ENCODE results near the gene NUBP2. TPM values are rescaled to one million over a fixed set of nuclear protein-coding genes. Genes with fewer than 3 reads are reported as not detected.

NUBP2 gene
- polyA plus RNA-seq, 1 donor, result 48.7 TPM

DNA sequence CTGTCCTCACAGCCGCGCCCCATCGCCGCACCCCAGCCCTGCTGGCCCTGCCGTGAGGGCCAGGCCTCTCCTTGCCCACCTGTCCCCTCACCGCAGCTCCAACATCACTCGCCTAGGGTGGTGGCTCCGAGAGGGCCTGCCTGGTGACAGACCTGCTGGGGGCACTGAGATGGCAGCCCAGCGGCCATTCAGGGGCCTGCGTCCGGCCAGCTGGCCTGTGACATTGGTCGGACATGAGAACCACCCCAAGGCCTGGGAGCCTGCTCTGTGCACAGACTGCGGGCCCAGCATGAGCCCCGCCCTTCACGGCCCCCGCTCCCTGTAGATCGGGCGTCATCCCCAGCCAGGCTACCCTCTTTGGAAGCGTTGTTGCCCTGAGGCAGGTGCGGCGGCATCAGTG lies 23.2 kb upstream of the NUBP2 start:
- no peak for DNase-seq

DNA sequence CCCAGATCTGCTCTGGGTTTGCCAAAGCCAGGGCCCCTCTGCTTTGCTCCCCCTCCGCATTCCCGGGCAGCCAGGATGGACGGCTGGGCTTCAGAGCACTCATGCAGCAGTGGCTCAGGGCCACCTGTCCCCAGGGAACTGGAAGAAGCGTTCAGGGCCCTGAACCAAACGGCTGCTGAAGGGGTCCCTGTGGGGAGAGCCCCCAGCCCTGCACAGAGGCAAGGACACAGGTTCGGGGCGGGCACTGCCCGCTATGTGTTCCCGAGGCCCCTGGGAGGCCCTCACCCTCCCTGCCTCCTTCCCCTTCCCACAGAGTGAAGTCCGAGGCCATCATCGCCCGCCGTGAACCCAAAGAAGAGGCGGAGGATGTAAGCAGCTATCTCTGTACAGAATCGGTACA lies 21.8 kb upstream of the NUBP2 start:
- no peak for DNase-seq

DNA sequence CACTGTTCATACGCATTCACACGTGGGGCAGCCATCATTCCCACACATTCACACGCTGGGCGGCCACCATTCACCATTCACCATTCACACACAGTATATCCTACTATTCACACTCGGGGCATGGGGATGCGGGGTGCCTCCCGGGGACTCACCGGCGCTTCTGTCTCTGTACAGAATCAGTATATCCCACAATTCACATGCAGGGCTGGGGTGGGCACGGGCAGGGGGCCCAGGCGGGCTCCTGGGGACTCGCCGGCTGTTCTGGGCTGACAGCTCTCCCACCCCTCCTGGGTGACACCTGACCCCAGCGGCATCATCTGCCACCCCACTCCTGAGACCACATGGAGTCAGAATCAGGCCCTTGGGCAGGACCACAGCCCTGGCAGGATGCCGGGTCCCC lies 21.0 kb upstream of the NUBP2 start:
- no peak for DNase-seq

DNA sequence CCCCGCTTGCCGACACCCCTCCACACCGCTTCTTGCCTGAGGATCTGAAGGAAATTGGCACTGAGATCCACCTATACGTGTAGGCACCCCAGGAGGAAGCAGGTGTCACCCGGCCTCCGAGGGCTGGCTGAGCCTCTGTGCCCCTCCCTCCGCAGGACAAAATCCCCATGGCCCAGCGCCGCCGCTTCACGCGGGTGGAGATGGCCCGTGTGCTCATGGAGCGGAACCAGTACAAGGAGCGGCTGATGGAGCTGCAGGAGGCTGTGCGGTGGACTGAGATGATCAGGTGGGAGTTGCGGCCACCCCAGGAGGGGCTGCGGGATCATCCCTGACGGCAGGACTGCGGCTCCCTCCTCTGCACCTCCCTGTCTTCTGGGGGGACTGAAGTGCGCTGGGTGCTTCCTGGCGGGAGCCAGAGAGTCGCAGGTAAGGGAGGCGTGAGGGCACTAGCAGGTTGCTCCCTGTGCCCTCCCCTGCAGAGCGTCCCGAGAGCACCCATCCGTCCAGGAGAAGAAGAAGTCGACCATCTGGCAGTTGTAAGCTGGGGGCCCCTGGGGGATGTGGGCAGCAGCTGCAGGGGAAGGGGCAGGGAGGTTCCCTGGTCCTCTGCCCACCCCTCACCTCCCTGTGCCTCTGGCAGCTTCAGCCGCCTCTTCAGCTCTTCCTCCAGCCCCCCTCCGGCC lies 20.4 kb upstream of the NUBP2 start:
- no peak for DNase-seq

DNA sequence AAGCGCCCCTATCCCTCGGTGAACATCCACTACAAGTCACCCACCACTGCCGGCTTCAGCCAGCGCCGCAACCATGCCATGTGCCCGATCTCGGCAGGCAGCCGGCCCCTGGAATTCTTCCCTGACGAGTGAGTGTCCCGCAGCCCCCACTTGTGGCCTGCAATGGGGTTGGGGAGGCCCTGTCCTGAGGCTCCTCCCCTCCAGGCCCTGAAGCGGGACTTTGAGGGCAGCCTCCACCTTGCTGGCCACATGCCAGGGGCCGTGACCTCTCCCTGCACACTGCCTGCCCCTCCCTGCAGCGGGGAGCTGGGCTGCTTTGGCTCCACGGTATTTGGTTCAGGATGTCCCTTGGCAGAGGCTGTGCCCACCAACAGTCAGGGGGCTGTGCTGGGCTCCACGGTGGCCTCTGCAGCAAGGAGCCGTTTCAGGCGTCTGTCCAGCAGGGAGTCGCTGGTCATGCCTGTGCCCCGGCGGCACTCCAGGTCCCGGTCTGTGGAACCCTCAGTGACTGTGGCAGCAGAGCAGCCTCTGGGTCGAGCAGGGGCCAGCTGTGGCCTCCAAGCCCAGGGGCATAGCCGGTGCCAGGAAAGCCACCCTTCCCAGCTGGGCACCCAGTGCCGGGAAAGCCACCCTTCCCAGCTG lies 19.8 kb upstream of the NUBP2 start:
- no peak for DNase-seq

DNA sequence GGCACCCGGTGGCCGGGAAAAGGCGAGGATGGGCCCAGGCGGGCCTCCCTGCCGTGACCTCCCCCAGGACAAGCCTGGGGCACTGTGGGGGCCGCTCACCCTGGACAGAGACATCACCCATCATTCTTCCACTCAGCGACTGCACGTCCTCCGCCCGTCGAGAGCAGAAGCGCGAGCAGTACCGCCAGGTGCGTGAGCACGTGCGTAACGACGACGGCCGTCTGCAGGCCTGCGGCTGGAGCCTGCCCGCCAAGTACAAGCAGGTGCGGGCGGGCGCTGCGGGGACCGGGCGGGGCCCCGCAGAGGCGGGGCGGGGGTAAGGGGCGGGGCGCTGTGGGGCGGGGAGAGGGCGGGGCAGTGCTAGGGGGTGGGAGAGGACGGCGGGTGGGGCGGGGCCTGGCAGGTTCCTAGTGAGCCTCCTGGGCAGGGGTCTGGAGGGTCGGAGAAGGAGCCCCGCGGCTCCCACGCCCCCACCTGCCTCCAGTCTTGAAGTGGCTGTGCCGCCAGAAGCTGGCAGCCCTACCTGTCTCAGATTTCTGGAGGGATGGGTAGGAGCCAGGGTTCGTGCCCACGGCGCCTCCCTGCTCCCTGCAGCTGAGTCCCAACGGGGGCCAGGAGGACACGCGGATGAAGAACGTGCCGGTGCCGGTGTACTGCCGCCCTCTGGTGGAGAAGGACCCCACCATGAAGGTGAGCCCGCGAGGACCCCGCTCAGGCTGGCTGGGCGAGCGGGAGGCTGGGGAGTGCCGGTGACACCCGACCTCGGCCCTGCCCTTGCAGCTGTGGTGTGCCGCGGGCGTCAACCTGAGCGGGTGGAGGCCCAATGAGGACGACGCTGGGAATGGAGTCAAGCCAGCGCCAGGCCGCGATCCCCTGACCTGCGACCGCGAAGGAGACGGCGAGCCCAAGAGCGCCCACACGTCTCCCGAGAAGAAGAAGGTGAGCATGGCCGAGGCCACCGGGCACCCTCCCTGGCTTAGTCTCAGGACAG lies 18.9 kb upstream of the NUBP2 start:
- no peak for DNase-seq

DNA sequence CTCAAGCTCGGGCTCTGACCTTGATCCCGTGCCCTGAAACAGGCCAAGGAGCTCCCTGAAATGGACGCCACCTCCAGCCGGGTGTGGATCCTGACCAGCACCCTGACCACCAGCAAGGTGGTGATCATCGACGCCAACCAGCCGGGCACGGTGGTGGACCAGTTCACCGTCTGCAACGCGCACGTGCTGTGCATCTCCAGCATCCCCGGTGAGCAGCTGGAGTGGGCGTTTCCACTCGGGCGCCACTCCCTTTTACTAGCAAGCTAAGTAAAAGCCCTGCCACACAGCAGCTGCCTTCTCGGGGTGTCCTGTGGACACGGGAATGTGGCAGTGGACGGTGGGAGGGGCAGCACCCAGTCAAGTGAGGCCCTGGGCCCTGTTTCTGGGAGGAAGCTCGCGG lies 17.8 kb upstream of the NUBP2 start:
- no peak for DNase-seq

DNA sequence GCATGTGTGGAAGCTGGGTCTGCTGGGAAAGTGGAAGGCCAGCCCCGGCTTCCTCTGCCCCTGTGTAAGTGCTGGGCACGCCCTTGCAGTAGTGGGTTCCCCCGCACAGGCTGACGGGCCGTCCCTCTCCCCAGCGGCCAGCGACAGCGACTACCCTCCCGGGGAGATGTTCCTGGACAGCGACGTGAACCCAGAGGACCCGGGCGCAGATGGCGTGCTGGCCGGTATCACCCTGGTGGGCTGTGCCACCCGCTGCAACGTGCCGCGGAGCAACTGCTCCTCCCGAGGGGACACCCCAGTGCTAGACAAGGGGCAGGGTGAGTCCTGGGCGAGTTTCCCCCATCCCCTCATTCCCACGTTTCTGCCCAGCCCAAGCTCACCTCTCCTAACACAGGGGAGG lies 16.9 kb upstream of the NUBP2 start:
- DNase-seq, result no peak

DNA sequence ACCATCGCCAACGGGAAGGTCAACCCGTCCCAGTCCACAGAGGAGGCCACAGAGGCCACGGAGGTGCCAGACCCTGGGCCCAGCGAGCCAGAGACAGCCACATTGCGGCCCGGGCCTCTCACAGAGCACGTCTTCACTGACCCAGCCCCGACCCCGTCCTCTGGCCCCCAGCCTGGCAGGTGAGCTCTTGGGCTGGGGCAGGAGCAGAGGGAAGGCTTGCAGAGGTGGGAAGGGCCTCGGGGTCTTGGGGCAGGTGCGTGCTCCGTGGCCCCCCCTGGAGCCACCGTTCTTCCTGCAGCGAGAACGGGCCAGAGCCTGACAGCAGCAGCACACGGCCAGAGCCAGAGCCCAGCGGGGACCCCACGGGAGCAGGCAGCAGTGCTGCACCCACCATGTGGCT lies 16.5 kb upstream of the NUBP2 start:
- no peak for DNase-seq

DNA sequence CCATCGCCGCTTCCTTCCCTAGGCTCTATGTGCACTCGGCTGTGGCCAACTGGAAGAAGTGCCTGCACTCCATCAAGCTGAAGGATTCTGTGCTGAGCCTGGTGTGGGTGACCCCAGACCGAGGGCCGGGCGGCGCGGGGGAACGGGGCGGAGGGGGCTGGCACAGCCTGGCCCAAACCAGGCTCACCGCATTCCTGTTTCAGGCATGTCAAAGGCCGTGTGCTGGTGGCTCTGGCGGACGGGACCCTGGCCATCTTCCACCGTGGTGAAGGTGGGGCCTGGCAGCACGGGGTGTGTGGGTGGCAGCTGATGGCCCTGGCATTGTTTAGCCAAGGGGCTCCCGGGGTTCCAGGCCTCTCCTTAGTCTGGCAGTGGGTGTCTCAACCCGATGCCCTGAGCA lies 16.1 kb upstream of the NUBP2 start:
- DNase-seq, result no peak

DNA sequence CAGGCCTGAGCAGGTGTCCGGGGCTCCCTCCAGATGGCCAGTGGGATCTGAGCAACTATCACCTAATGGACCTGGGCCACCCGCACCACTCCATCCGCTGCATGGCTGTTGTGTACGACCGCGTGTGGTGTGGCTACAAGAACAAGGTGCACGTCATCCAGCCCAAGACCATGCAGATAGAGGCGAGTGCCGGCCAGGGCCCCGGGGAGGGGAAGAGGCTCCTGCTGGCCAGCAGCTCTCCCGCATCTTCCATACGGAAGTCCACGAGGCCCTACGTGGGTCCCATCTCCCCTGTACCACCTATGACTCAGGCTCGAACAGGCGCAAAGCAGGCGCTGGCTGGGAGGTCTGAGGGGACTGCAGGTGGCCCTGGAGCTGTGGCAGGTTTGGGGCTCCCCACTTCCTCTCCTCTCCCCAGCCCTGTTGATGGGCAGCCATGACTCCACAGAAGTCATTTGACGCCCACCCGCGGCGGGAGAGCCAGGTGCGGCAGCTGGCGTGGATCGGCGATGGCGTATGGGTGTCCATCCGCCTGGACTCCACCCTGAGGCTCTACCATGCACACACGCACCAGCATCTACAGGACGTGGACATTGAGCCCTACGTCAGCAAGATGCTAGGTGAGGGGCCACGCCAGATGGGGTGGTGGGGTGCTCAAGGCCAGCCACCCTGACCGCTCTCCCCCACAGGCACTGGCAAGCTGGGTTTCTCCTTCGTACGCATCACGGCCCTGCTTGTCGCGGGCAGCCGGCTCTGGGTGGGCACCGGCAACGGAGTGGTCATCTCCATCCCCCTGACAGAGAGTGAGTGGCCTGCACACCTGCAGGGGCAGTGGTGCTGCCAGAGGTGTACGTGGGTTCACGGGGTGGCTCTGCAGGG lies 15.4 kb upstream of the NUBP2 start:
- DNase-seq, result no peak

DNA sequence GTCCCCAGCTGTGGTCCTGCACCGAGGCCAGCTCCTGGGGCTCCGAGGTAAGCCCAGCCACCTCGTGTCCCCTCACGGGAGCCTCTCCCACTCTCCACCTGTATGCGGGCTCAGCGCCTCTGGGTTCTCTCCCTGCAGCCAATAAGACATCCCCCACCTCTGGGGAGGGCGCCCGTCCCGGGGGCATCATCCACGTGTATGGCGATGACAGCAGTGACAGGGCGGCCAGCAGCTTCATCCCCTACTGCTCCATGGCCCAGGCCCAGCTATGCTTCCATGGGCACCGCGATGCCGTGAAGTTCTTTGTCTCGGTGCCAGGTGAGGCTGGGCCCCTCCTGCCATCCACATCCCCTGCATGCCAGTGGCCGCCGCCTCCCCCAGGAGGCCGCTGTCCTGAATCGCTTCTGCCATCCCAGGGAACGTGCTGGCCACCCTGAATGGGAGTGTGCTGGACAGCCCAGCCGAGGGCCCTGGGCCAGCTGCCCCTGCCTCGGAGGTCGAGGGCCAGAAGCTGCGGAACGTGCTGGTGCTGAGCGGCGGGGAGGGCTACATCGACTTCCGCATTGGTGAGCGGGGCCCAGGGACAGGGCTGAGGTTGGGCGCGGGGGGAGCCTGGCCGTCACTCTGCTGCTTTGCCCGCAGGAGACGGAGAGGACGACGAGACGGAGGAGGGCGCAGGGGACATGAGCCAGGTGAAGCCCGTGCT lies 14.5 kb upstream of the NUBP2 start:
- DNase-seq, result no peak

DNA sequence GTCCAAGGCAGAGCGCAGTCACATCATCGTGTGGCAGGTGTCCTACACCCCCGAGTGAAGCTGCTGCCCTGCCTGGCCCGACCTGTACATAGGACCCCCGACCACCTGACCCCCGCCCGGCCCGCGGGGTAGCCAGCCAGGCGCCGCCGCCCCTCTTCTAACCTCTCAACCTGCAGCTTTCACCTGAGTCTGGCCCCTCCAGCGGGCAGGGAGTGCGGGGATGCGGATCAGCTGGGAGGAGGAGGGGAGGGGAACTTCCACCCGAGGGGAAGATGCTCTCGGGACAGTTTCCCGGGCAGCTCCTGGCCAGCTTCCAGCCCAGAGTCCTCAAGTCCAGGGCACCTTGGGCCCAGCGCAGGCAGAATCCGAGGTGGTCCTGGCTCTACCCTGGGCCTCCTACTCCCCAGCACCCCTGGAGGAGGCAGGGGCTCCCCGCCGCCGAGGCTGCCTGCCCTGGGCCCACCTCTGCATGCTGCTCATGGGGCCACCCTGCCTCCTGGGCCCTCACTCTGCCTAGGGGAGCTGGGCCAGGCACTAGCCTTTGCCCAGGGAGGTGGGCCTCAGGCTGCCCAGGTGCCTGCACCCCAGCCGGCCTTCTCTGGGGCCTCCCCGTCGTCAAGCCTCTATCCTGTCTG lies 13.9 kb upstream of the NUBP2 start:
- DNase-seq, result no peak

DNA sequence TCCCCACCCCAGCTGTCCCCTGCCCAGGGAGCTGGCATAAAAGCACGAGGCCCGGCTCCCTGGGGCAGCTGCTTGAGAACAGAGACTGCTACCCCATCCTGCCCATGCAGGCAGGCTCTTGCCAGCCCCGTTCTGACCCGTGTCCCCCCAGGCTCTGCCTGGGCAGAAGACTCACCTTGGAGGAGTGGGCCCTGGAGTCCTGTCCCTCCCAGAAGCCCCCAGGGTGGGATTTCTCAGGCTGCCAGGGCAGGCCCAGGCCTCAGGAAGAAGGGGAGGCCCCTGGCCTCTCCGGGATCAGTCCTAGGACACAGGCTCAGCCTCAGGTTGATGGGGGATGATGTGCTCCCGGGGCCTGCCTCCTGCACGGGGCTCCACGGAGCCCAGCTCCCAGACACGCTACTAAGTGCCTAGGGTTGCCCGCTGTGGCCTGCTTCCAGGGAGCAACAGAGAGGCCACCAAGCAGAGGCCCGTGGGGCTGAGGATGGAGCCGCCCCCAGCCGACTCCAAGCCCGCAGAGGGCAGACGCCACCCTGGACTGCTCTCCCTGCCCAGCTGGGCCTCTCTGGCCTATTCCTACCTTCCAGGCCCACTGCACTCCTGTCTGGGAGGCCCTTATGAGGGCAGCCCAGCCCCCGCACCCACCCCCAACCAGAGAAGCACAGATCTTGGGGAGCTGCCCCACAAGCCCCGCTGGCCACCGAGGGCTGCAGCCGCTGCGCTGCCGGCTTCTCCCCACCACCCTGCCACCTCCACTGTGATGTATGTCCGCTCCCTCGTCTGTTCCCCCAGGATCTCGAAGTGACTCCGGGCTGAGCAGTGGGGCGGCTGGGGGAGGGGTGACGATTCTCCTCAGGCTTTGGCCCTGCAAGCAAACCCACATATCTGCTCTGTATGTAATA lies 13.1 kb upstream of the NUBP2 start:
- no peak for DNase-seq

DNA sequence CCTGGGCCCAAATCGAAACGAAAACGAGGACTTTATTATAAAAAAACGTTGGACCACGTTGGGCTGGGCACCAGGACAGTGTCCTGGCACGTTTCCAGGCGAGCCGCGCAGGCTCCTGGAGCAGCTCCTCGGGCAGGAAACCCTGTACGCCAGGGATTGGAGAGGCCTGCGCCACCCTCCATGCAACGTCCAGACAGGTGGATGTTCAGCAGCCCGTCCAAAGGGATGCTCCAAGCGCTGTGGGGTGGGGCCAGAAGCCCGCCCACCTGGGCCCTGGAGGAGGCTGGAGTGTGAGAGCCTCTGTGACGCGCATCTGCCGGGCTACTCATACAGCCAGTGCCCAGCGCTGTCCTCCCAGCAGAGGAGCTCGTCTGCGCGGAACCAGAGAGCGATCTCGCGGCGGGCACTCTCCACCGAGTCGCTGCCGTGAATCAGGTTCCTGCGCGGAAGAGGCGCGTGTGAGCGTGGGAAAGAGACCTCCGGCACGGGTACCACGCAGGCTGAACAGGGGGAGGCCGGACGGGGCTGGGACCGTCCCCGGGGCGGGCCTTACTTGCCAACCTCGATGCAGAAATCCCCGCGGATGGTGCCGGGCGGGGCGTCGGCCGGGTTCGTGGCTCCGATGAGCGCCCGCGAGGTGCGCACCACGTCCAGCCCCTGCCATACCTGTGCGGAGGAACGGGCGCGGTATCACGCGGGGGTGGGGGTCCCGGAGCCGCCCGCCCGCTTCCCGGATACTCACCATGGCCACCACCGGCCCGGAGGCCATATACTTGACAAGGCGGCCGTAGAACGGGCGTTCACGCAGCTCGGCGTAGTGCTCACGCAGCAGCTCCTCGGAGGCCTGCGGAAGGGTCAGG lies 12.2 kb upstream of the NUBP2 start:
- DNase-seq, result no peak

DNA sequence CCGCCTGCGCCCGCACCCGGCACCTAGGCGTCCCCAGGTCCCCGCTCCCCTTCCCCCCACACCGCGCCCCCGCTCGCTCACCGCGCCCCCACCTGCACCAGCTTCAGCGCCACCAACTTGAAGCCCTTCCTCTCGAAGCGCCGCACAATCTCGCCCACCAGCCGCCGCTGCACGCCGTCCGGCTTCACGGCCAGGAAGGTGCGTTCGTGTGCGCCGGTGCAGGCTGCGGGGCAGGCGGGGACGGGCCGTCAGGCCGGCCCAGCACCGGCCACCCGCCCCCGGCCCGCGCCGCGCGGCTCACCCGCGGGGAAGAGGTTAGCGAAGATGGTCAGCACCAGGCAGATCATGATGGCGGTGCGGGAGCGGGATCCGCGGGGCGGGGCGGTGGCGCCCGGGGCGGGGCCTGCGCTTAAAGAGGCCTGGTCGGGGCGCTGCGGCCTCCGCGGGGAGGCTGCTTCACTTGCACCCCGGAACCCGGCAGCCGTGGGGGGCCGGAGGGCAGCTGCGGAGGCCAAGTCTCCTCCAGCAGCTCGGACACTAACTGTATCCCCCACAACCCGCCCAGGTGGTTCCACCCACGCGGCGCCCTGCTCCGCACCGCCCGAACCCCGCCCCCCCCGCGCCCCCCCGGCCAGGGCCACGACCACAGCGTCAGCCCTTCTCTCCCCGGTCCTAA lies 11.4 kb upstream of the NUBP2 start, which contains the start of gene NME3:
TSS of gene NME3 (minus strand) at position 356 of the 676 bp plus-strand sequence. CDS start at position 347, 9 bp downstream.
- peak; percentile 73 for DNase-seq

DNA sequence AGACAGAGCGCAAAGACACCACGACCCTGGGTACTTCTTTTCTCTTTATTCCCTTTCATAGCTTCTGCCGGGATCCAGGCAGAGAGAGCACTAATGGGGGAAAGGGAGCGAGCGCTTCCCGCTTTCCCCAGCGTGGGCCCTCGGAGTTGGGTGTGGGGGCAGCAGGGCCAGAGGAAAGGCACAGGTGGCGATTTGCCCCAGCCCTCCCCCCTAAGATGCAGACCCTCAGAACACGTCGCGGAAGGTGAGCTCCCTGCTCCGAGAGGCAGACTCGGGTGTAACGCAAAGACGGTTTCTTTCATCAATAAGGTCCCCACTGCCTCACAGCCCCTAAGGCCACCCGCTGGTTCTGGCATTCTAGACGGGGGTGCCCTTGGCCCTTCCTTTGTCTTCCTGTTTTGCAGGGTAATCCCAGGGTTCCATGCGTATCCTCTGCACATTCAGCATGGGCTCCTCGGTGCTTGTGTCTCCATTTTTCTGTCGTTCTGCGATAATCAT lies 10.8 kb upstream of the NUBP2 start:
- no peak for DNase-seq

DNA sequence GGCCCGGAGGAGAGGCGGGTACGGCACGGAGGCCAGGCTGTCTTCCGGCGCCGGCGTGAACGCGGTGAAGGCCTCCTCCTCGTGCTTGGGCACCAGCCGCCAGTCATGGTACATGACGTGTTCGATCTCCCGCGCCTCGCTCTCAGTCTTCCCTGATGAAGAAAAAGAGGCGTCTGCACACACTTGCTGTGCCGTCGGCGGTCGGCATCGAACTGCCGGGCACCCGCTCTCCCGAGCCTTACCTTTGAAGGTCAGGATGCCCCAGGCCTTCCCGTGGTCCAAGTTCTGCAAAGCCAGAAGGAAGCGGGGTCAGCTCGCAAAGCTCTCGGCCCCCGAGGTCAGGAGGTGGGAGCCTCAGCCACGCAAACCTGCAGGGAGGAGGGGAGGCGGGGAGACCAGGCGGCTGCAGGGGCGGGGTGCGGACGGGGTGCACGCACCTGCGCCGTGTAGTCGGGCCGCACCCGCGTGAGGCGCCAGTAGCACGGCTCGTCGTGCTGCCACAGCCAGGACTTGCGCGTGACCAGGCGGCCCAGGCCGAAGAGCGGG lies 10.3 kb upstream of the NUBP2 start, which contains the start of gene EME2:
TSS of gene EME2 (plus strand) at position 449 of the 546 bp plus-strand sequence. CDS start 418 bp downstream, outside the sequence.
- DNase-seq, result no peak
